ENCODE measurements around the gene ARGFX. TPM values are rescaled to one million over a fixed set of nuclear protein-coding genes. Genes with fewer than 3 reads are reported as not detected.

The ARGFX gene
- total and polyA plus RNA-seq, 2 of the 13 experiments (the other 11 are each of a cell fraction or from before 2014, with no cell fraction given), result not detected

DNA sequence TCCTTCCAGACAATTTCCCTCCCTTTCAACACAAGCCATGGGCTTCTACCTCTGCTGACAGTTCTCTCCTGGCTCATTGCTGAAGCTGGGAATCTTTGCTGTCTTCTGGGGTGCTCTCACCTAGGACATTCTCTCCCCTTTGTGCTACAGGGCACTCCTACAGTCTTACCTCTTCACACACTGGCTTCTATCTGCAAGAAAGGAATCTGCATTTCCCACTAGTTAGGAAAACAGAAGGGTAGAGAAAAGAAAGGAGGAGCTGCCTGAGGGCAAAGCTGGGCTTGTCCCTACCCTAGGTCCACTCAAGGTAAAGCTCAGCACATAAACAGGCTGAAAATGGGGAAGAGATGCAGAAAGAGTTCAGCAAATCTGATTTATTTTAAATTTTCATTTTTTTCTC, 5.6 kb upstream of the ARGFX start (continued):
- TF ChIP-seq TAF1 (CRISPR knock-in tag; IDR thresholded peaks at IDR 0.05), result no peak
- no peak for TF ChIP-seq PTBP1 (IDR thresholded peaks at IDR 0.05; ENCODE audit: low read depth, low read length, poor library complexity, severe bottlenecking)
- no peak for TF ChIP-seq CHD2 (IDR thresholded peaks at IDR 0.05; ENCODE audit: low read depth, low read length)
- no peak for TF ChIP-seq AHR (CRISPR knock-in tag; IDR thresholded peaks at IDR 0.05)
- TF ChIP-seq, protein P1, sequence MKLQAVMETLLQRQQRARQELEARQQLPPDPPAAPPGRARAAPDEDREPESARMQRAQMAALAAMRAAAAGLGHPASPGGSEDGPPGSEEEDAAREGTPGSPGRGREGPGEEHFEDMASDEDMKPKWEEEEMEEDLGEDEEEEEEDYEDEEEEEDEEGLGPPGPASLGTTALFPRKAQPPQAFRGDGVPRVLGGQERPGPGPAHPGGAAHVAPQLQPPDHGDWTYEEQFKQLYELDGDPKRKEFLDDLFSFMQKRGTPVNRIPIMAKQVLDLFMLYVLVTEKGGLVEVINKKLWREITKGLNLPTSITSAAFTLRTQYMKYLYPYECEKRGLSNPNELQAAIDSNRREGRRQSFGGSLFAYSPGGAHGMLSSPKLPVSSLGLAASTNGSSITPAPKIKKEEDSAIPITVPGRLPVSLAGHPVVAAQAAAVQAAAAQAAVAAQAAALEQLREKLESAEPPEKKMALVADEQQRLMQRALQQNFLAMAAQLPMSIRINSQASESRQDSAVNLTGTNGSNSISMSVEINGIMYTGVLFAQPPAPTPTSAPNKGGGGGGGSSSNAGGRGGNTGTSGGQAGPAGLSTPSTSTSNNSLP (IDR thresholded peaks at IDR 0.05; ENCODE audit: low read depth, low read length), result no peak
- TF ChIP-seq MTF1 (CRISPR knock-in tag; IDR thresholded peaks at IDR 0.05), result no peak
- TF ChIP-seq ISX (CRISPR knock-in tag; conservative IDR thresholded peaks at IDR 0.05), result no peak
- no peak for TF ChIP-seq ZBTB1 (CRISPR knock-in tag; IDR thresholded peaks at IDR 0.05; ENCODE audit: borderline replicate concordance)

DNA sequence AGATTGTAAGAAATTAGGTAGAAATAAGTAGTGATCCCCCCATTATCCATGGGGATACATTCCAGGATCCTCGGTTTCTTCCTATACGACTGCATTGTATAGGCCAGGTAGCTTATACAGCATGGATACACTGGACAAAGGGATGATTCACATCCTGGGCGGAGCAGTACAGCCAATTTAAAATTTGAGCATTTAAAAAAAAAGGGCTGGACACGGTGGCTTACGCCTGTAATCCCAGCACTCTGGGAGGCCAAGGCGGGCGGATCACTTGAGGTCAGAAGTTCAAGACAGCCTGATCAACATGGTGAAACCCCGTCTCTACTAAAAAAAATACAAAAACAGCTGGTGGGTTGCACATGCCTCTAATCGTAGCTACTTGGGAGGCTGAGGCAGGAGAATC, 976 bp upstream of the ARGFX start:
- no peak overlapping the region for H3K9ac ChIP-seq (ENCODE audit: insufficient read depth, low read depth, low read length)
- in situ Hi-C loops (cut with HindIII; ENCODE audit: extremely low pct_ligation_motif_present, low pct_unique_long_range_greater_than_20kb), result loop anchor here (25.0 kb wide), 1 partner anchor 1121 kb away; the partner anchor contains the start of gene PARP14
- H3K9me3 ChIP-seq (ENCODE audit: low read length), result no peaks in the 10 kb centered on the region
- BruUV-seq (replicated peaks), result no TSS peak
- intact Hi-C loops (cut with micrococcal nuclease; ENCODE audit: unreplicated experiment), result no loop called here
- H3K27me3 ChIP-seq (ENCODE audit: control insufficient read depth in 1 of 2, insufficient read depth in 2 of 2, low read length in 2 of 2), result no peaks in the 10 kb centered on the region
- 29% methylated on average over 9 of the region's 9 CpGs for WGBS (ENCODE audit: low lambda C conversion rate)
- no peak for DNase-seq (ENCODE audit: low spot score)
- H3K36me3 ChIP-seq (replicated peaks in 1 of 2; ENCODE audit: control insufficient read depth in 1 of 2, insufficient read depth in 2 of 2, low read length in 2 of 2), result no peaks in the 10 kb centered on the region
- H3K79me2 ChIP-seq (ENCODE audit: insufficient read depth, low read length), result no peaks in the 10 kb centered on the region
- no peak for FAIRE-seq
- H3K27ac ChIP-seq (ENCODE audit: extremely low read length, insufficient read depth, low read length), result no peak overlapping the region
- H4K20me1 ChIP-seq (ENCODE audit: insufficient read depth, low read length), result no peaks in the 10 kb centered on the region
- no peak overlapping the region for H3K4me2 ChIP-seq (ENCODE audit: low read depth, low read length)
- H2AFZ ChIP-seq (ENCODE audit: low read length), result no peak overlapping the region
- no peak overlapping the region for H3K4me3 ChIP-seq (replicated peaks in 1 of 3; ENCODE audit: insufficient read depth in 1 of 3, low read depth in 2 of 3, low read length in 3 of 3)
- H3K4me1 ChIP-seq (ENCODE audit: insufficient read depth, low read length), result no peaks in the 10 kb centered on the region; the same call in 1 of the 2 replicates
- POLR2A ChIA-PET, result no interaction called here
- CTCF ChIA-PET (ENCODE audit: low intra/inter-chr PET ratio, low total read pairs), result no interaction called here
- no peak for ATAC-seq
- no peak for TF ChIP-seq SNRNP70 (IDR thresholded peaks at IDR 0.05; ENCODE audit: low read depth, low read length)
- no peak for TF ChIP-seq ZNF747 (CRISPR knock-in tag; IDR thresholded peaks at IDR 0.05; ENCODE audit: borderline replicate concordance)
- TF ChIP-seq SP140L (CRISPR knock-in tag; IDR thresholded peaks at IDR 0.05; ENCODE audit: borderline replicate concordance), result no peak
- TF ChIP-seq ZNF670 (CRISPR knock-in tag; IDR thresholded peaks at IDR 0.05; ENCODE audit: borderline replicate concordance), result no peak
- TF ChIP-seq ZFP62 (CRISPR knock-in tag; IDR thresholded peaks at IDR 0.05), result no peak
- TF ChIP-seq ZNF710 (CRISPR knock-in tag; IDR thresholded peaks at IDR 0.05; ENCODE audit: borderline replicate concordance), result no peak
- no peak for TF ChIP-seq ARNT (IDR thresholded peaks at IDR 0.05)
- no peak for TF ChIP-seq RBAK (CRISPR knock-in tag; IDR thresholded peaks at IDR 0.05)
- TF ChIP-seq FOXO1 (CRISPR knock-in tag; IDR thresholded peaks at IDR 0.05), result no peak
- no peak for TF ChIP-seq ZSCAN9 (CRISPR knock-in tag; IDR thresholded peaks at IDR 0.05; ENCODE audit: borderline replicate concordance)
- TF ChIP-seq JUND (CRISPR knock-in tag; IDR thresholded peaks at IDR 0.05), result no peak
- no peak for TF ChIP-seq IRX3 (CRISPR knock-in tag; IDR thresholded peaks at IDR 0.05; ENCODE audit: borderline replicate concordance, low read depth)
- TF ChIP-seq MTA1 (CRISPR knock-in tag; IDR thresholded peaks at IDR 0.05; ENCODE audit: borderline replicate concordance), result no peak

Data from HepG2 (cell line).